ENCODE measurements around the gene ZDHHC11. TPM values are rescaled to one million over a fixed set of nuclear protein-coding genes. Genes with fewer than 3 reads are reported as not detected.
A peak's percentile ranks its signal among the peaks of the same experiment; 100 is the strongest.

Gene ZDHHC11
- total RNA-seq, 1 experiment from 2014 or later, result 3.6 TPM

DNA sequence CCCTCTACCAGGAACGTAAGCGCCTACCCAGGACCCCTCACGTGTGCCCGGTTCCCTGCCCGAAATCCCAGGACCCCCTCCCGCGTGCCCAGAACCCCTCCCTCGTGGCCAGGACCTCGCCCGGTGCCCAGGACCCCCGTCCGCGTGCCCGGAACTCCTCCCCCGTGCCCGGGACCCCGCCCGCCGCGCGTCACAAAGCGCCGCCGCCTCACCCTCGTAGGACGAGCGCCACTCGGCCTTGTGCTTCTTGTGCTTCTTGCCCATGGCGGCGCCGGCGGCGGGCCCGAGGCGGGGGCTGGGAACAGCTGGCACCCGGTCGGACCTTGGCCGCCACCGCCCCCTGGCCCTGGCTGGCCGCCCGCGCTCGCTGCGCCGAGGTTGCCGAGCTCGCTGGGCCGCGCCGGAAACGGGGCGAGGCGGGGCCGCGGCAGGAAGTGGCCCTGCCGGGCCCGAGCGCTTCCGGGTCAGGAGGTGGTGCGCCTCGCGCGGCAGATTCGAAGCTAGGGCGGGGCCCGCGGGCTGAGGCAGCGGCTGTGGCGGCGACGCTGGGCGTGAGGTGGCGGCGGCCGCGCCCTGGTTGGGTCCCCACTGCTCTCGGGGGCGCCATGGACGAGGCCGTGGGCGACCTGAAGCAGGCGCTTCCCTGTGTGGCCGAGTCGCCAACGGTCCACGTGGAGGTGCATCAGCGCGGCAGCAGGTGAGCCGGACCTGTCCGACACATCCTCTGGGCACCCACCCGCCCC, 41.8 kb upstream of the ZDHHC11 start, which contains the start of the genes BRD9 and TRIP13:
Gene BRD9, minus strand, starts transcription at position 408 of the 743 bp plus-strand sequence. Its CDS starts 144 bp downstream, at position 264.
Gene TRIP13, plus strand, starts transcription at position 491 of the 743 bp plus-strand sequence. Its CDS starts 115 bp downstream, at position 606.
- H3K4me3 ChIP-seq (ENCODE audit: low read depth, low read length), result peak within 1 kb of the TSS; percentile 86
- BruUV-seq (replicated peaks), result no TSS peak
- H3K4me1 ChIP-seq, result peaks cover 17% of the 10 kb centered on the region
- H3K9me3 ChIP-seq, result no peaks in the 10 kb centered on the region
- ChIA-PET CTCF (interaction anchor here (0.6 to 1.6 kb wide), 5 partner anchors 11 to 294 kb away, joined by 3 to 5 read pairs (median 3); no protein-coding TSS in a partner anchor), POLR2A (interaction anchor here (1.1 kb wide), 2 partner anchors 10 to 113 kb away, joined by 3 to 4 read pairs; no protein-coding TSS in a partner anchor)
- Mint-ChIP-seq H3K4me1 (ENCODE audit: low read depth, unreplicated experiment) (peaks cover 24% of the 10 kb centered on the region), H3K36me3 (ENCODE audit: insufficient read depth, unreplicated experiment) (peaks cover 70% of the 10 kb centered on the region), H3K27ac (ENCODE audit: unreplicated experiment) (peak within 1 kb of the TSS; percentile 91), H3K27me3 (ENCODE audit: insufficient read depth, unreplicated experiment) (no peaks in the 10 kb centered on the region), H3K4me3 (ENCODE audit: unreplicated experiment) (peak within 1 kb of the TSS; percentile 74), H3K9me3 (ENCODE audit: unreplicated experiment) (no peaks in the 10 kb centered on the region)
- DNase-seq, result peak; percentile 80 to 89
- intact Hi-C loops (cut with micrococcal nuclease; ENCODE audit: unreplicated experiment), result no loop called here
- H3K27me3 ChIP-seq (replicated peaks; ENCODE audit: control insufficient read depth, insufficient read depth, low read length), result no peaks in the 10 kb centered on the region
- H3K36me3 ChIP-seq (ENCODE audit: control insufficient read depth, insufficient read depth, low read length), result peaks cover 12% of the 10 kb centered on the region
- TF ChIP-seq, protein P1, sequence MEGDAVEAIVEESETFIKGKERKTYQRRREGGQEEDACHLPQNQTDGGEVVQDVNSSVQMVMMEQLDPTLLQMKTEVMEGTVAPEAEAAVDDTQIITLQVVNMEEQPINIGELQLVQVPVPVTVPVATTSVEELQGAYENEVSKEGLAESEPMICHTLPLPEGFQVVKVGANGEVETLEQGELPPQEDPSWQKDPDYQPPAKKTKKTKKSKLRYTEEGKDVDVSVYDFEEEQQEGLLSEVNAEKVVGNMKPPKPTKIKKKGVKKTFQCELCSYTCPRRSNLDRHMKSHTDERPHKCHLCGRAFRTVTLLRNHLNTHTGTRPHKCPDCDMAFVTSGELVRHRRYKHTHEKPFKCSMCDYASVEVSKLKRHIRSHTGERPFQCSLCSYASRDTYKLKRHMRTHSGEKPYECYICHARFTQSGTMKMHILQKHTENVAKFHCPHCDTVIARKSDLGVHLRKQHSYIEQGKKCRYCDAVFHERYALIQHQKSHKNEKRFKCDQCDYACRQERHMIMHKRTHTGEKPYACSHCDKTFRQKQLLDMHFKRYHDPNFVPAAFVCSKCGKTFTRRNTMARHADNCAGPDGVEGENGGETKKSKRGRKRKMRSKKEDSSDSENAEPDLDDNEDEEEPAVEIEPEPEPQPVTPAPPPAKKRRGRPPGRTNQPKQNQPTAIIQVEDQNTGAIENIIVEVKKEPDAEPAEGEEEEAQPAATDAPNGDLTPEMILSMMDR (IDR thresholded peaks at IDR 0.05; ENCODE audit: insufficient read depth in 1 of 2, low read depth in 1 of 2, low read length in 1 of 2, severe bottlenecking in 1 of 2, unreplicated experiment in 1 of 2), result no peak

DNA sequence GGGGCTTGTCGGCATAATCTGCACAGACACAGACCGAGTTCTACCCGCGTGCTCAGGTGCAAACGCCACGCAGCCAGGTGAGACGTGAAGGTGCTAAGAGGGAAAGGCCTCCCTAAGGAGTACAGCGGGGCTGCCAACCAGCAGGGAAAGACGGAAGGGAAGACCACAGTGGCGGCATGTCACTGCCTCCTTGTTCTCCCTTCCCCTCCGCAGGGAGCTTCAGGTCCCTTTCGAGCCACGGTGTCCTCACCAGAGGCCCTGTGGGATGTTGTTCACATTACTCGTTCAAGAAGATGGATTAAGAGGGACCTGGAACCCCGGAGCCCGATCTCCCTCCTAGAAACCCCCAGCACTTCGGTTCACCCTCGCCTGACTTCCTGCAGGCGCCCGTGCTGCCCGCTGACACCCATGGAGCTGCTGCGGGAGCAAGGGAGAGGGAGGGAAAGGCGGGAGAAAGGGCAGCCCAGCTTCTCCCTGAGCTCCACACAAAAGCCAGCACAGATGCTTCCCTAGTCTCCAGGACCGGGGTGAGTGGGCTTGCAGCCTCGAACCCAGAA, 41.1 kb upstream of the ZDHHC11 start:
- CTCF ChIA-PET, result interaction anchor here (0.6 to 1.6 kb wide), 3 partner anchors 11 to 295 kb away, joined by 3 to 5 read pairs (median 4); no protein-coding TSS in a partner anchor
- DNase-seq, result peak; percentile 22 to 38
- intact Hi-C loops (cut with micrococcal nuclease; ENCODE audit: unreplicated experiment), result no loop called here
- H3K36me3 ChIP-seq (ENCODE audit: control insufficient read depth, insufficient read depth, low read length), result peaks cover 12% of the 10 kb centered on the region
- no peaks in the 10 kb centered on the region for H3K27me3 ChIP-seq (replicated peaks; ENCODE audit: control insufficient read depth, insufficient read depth, low read length)
- Mint-ChIP-seq H3K4me1 (ENCODE audit: low read depth, unreplicated experiment) (peaks cover 24% of the 10 kb centered on the region), H3K4me3 (ENCODE audit: unreplicated experiment) (peak overlapping the region; percentile 74), H3K9me3 (ENCODE audit: unreplicated experiment) (no peaks in the 10 kb centered on the region), H3K36me3 (ENCODE audit: insufficient read depth, unreplicated experiment) (peaks cover 76% of the 10 kb centered on the region), H3K27ac (ENCODE audit: unreplicated experiment) (peak overlapping the region; percentile 91), H3K27me3 (ENCODE audit: insufficient read depth, unreplicated experiment) (no peaks in the 10 kb centered on the region)
- H3K4me3 ChIP-seq (ENCODE audit: low read depth, low read length), result peak overlapping the region; percentile 86
- no TSS peak for BruUV-seq (replicated peaks)
- H3K9me3 ChIP-seq, result no peaks in the 10 kb centered on the region
- peaks cover 17% of the 10 kb centered on the region for H3K4me1 ChIP-seq
- TF ChIP-seq, protein P1 (IDR thresholded peaks at IDR 0.05; ENCODE audit: insufficient read depth in 1 of 2, low read depth in 1 of 2, low read length in 1 of 2, severe bottlenecking in 1 of 2, unreplicated experiment in 1 of 2), result no peak
- POLR2A ChIA-PET, result interaction anchor here (1.1 kb wide), 2 partner anchors 11 to 113 kb away, joined by 3 to 4 read pairs; no protein-coding TSS in a partner anchor

DNA sequence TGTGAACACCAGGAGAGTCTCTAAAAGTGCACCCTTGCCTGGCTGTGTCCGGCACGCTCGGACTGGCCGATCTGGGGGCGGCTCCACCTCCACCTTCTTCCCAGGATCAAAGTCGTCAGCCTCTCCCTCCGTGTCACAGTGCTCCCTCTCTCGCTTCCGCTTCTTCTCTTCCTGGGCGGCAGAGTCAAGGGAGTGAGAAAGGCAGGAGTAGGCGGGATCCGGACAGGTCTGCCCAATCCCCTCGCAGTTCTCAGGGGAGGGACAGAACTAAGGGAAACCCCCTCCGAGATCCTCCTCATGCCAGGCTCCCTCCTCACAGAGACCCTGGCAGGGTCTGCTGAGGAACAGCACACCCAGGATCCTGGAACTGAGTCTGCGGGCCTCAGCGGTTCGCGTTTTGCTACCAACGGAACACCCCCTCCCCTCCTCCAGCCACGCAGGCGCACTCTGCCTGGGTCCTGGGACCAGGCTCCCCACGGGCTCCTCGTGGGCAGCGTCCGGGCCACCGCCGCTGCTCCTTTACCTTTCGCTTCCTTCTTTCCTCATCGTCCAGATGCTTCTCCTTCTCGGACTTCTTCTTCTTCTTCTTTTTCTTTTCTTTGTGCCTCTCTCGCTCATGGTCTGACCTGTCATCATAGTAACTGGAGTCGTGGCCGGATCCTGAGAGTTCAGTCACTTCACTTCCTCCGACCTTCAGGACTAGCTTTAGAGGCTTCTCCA, 40.5 kb upstream of the ZDHHC11 start:
- BruUV-seq (replicated peaks), result no TSS peak
- Mint-ChIP-seq H3K4me3 (ENCODE audit: unreplicated experiment) (peak overlapping the region; percentile 74), H3K36me3 (ENCODE audit: insufficient read depth, unreplicated experiment) (peaks cover 76% of the 10 kb centered on the region), H3K27me3 (ENCODE audit: insufficient read depth, unreplicated experiment) (no peaks in the 10 kb centered on the region), H3K27ac (ENCODE audit: unreplicated experiment) (peak overlapping the region; percentile 91), H3K9me3 (ENCODE audit: unreplicated experiment) (no peaks in the 10 kb centered on the region), H3K4me1 (ENCODE audit: low read depth, unreplicated experiment) (peaks cover 24% of the 10 kb centered on the region)
- ChIA-PET CTCF (no interaction called here), POLR2A (no interaction called here)
- Histone ChIP-seq H3K4me1 (peaks cover 17% of the 10 kb centered on the region), H3K9me3 (no peaks in the 10 kb centered on the region), H3K36me3 (ENCODE audit: control insufficient read depth, insufficient read depth, low read length) (peaks cover 12% of the 10 kb centered on the region), H3K27me3 (replicated peaks; ENCODE audit: control insufficient read depth, insufficient read depth, low read length) (no peaks in the 10 kb centered on the region), H3K4me3 (ENCODE audit: low read depth, low read length) (peak overlapping the region; percentile 86)
- TF ChIP-seq, protein P1 (IDR thresholded peaks at IDR 0.05; ENCODE audit: insufficient read depth in 1 of 2, low read depth in 1 of 2, low read length in 1 of 2, severe bottlenecking in 1 of 2, unreplicated experiment in 1 of 2), result no peak
- intact Hi-C loops (cut with micrococcal nuclease; ENCODE audit: unreplicated experiment), result no loop called here
- peak in 1 of 2 experiments; percentile 38 for DNase-seq
